Gastroesophageal sphincter (tissue), 4 donors: ENCODE measurements around the gene ARL2. TPM values are rescaled to one million over a fixed set of nuclear protein-coding genes. Genes with fewer than 3 reads are reported as not detected.
"Not testable (repeated sequence)": the region's sequence is repeated elsewhere in the genome, so short reads cannot be mapped to it uniquely, and the experiment has no call there.

Experiments used
- ATAC-seq: fragments of 150-250 bp; one replicate; pipeline ENCODE4 v1.9.1; 2016; ENCODE audit warnings: mild to moderate bottlenecking, moderate library complexity
- H3K27ac ChIP-seq, 4 donors: fragments of 200-600 bp; sonication (generic) in 3 of 4; 1 replicate in 3 of 4; 2 replicates in 1 of 4; pipeline ENCODE4 v1.5.1; 2016 to 2019
- H3K27me3 ChIP-seq: fragments of 200-600 bp; sonication (generic); one replicate; pipeline ENCODE4 v1.5.1; 2019
- H3K36me3 ChIP-seq, 2 donors: fragments of 200-600 bp; sonication (generic); one replicate each; pipeline ENCODE4 v1.5.1; 2019; ENCODE audit warnings: control low read depth in 1 of 2
- H3K4me1 ChIP-seq, 3 donors: fragments of 200-600 bp; sonication (generic); 1 replicate in 2 of 3; 2 replicates in 1 of 3; pipeline ENCODE4 v1.5.1; 2016 to 2019; ENCODE audit warnings: control low read depth in 2 of 3
- H3K4me3 ChIP-seq, 2 donors: fragments of 200-600 bp; sonication (generic); one replicate each; pipeline ENCODE4 v1.5.1; 2019; ENCODE audit warnings: mild to moderate bottlenecking in 1 of 2, moderate library complexity in 1 of 2
- H3K9me3 ChIP-seq, 3 donors: fragments of 200-600 bp; sonication (generic); one replicate each; pipeline ENCODE4 v1.5.1; 2017 to 2019; ENCODE audit warnings: control low read depth in 2 of 3
- CTCF ChIP-seq, 4 experiments: fragments of 200-600 bp in 2 of 4; fragments of 450-650 bp in 2 of 4; sonication (generic) in 1 of 4; IDR thresholded peaks; one replicate each; pipeline ENCODE4 v1.5.1; 2017 to 2019; ENCODE audit warnings: antibody characterized with exemption in 4 of 4, mild to moderate bottlenecking in 2 of 4, moderate library complexity in 2 of 4
- EP300 ChIP-seq: sonication (generic); formaldehyde crosslinking; IDR thresholded peaks from one replicate; pipeline ENCODE4 v1.6.1; 2017; ENCODE audit warnings: antibody characterized with exemption, mild to moderate bottlenecking
- POLR2A ChIP-seq, 2 donors: fragments of 450-650 bp; IDR thresholded peaks; one replicate each; pipeline ENCODE4 v1.6.1; 2017; ENCODE audit warnings: antibody characterized with exemption in 2 of 2, mild to moderate bottlenecking in 2 of 2, moderate library complexity in 1 of 2
- POLR2AphosphoS5 ChIP-seq: sonication (generic); formaldehyde crosslinking; IDR thresholded peaks from one replicate; pipeline ENCODE4 v1.6.1; 2017; ENCODE audit warnings: antibody characterized with exemption
- WGBS, 2 donors: methylation state at CpG; one replicate each; pipeline ENCODE4 v1.1.5; 2018; ENCODE audit warnings: low coverage in 1 of 2; 5-methylcytosine and 5-hydroxymethylcytosine counted together
- total RNA-seq, 4 donors: library from RNA; depleted of rRNA; stranded (reverse); fragments of >200 nt; gene quantifications; one replicate each; pipeline ENCODE4 v1.1.0, GENCODE V29; 2016

ARL2 gene
- total RNA-seq, 4 donors from 2014 or later: 158 to 220 (median 179) TPM

GRCh38 chr11:65016705-65017104, 2.7 kb downstream of the ARL2 start:
- H3K27me3 ChIP-seq: no peaks in the 10 kb centered on the region
- peaks cover 0 to 43% of the 10 kb centered on the region in 2 donors for H3K36me3 ChIP-seq
- TF ChIP-seq POLR2AphosphoS5 (no peak), EP300 (no peak)
- no peaks in the 10 kb centered on the region for H3K9me3 ChIP-seq
- no peak overlapping the region for H3K4me3 ChIP-seq
- WGBS, 2 donors: 93% methylated on average over 4 of the region's 4 CpGs; no CpG with 5 or more reads in 1 of the 2 donors
- H3K4me1 ChIP-seq: peaks cover 0 to 41% (median 10%) of the 10 kb centered on the region in 3 donors
- no peak overlapping the region for H3K27ac ChIP-seq
- no peak for ATAC-seq

GRCh38 chr11:65017937-65018336, 4.0 kb downstream of the ARL2 start:
- Histone ChIP-seq H3K9me3 (no peaks in the 10 kb centered on the region), H3K27ac (no peak overlapping the region), H3K4me1 (peaks cover 0 to 38% (median 10%) of the 10 kb centered on the region in 3 donors), H3K36me3 (peaks cover 0 to 55% of the 10 kb centered on the region in 2 donors), H3K4me3 (no peak overlapping the region), H3K27me3 (no peaks in the 10 kb centered on the region)
- TF ChIP-seq POLR2AphosphoS5 (no peak), EP300 (no peak), CTCF (IDR thresholded peaks at IDR 0.05) (no peak), POLR2A (IDR thresholded peaks at IDR 0.05) (no peak)
- 94 to 96% methylated on average over 4 of the region's 6 CpGs for WGBS, 2 donors
- no peak for ATAC-seq

- Histone ChIP-seq H3K36me3 (peaks cover 0 to 57% of the 10 kb centered on the region in 2 donors), H3K27ac (no peak overlapping the region), H3K4me1 (peaks cover 0 to 29% (median 5%) of the 10 kb centered on the region in 3 donors), H3K9me3 (no peaks in the 10 kb centered on the region), H3K27me3 (no peaks in the 10 kb centered on the region), H3K4me3 (no peak overlapping the region)
- 76 to 93% methylated on average over 2 to 5 of the region's 7 CpGs for WGBS, 2 donors
- TF ChIP-seq CTCF (IDR thresholded peaks at IDR 0.05) (no peak), POLR2AphosphoS5 (no peak), POLR2A (IDR thresholded peaks at IDR 0.05) (no peak), EP300 (no peak)
- ATAC-seq: no peak
Measured at GRCh38 chr11:65019824-65020223, 5.9 kb downstream of the ARL2 start.

GRCh38 chr11:65021003-65021402, 7.0 kb downstream of the ARL2 start:
- H3K36me3 ChIP-seq: peaks cover 0 to 57% of the 10 kb centered on the region in 2 donors
- no peak overlapping the region for H3K27ac ChIP-seq
- H3K4me3 ChIP-seq: no peak overlapping the region
- H3K9me3 ChIP-seq: no peaks in the 10 kb centered on the region
- WGBS, 2 donors: 72 to 89% methylated on average over 2 to 3 of the region's 3 CpGs
- H3K4me1 ChIP-seq: peaks cover 0 to 17% (median 0%) of the 10 kb centered on the region in 3 donors
- ATAC-seq: no peak
- no peaks in the 10 kb centered on the region for H3K27me3 ChIP-seq
- TF ChIP-seq POLR2AphosphoS5 (no peak), POLR2A (IDR thresholded peaks at IDR 0.05) (no peak), EP300 (no peak), CTCF (IDR thresholded peaks at IDR 0.05) (no peak)

GRCh38 chr11:65021509-65021908, 7.5 kb downstream of the ARL2 start:
- H3K4me3 ChIP-seq: no peak overlapping the region
- H3K36me3 ChIP-seq: peaks cover 0 to 57% of the 10 kb centered on the region in 2 donors
- no peaks in the 10 kb centered on the region for H3K9me3 ChIP-seq
- H3K27me3 ChIP-seq: no peaks in the 10 kb centered on the region
- TF ChIP-seq EP300 (no peak), CTCF (IDR thresholded peaks at IDR 0.05) (no peak), POLR2AphosphoS5 (no peak), POLR2A (IDR thresholded peaks at IDR 0.05) (no peak)
- ATAC-seq: no peak
- H3K27ac ChIP-seq: no peak overlapping the region
- H3K4me1 ChIP-seq: peaks cover 0 to 12% (median 0%) of the 10 kb centered on the region in 3 donors
- WGBS, 2 donors: 76% methylated on average over 2 of the region's 11 CpGs; no CpG with 5 or more reads in 1 of the 2 donors

- Histone ChIP-seq H3K36me3 (peaks cover 0 to 46% of the 10 kb centered on the region in 2 donors), H3K4me1 (peaks cover 0 to 14% (median 0%) of the 10 kb centered on the region in 3 donors)
- not testable (repeated sequence) for H3K27ac ChIP-seq, H3K27me3 ChIP-seq, ATAC-seq, H3K4me3 ChIP-seq, H3K9me3 ChIP-seq
- 74 to 84% methylated on average over 8 of the region's 8 CpGs for WGBS, 2 donors
Measured at GRCh38 chr11:65023502-65023901, 9.5 kb downstream of the ARL2 start.
